ENCODE results near the gene TXNRD2.

TXNRD2 gene

DNA sequence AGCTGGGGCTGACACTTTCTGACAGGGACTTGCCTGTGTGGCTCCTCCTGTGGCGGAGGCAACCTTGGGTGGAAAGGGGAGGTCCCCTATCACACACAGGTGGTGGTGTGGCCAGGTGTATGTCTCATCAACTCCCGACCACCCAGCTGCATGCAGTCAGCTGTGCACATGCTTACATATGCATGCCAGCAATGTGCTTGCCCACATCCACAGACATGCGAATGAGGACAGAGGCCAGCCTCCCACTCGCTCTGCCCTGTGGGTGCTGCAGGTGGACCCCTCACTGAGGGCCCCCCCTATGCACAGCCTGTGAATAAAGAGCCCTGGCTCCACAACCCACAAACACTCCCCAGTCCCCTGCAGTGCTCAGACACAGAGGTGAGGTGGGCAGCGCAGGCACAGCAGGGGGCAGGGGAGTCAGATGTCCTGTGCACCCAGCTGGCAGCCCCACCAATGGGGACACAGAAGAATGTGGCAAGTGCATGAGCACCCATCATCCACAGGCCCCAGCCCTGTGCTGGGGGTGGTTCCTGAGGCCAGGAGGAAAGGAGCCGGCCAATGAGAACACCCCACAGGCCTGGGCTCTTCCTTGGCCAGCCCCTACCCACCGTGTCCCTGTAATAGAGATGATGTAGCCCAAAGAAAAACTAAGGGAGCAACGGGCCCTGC is 96.4 kb downstream of the TXNRD2 start:
- FAIRE-seq = no peak

DNA sequence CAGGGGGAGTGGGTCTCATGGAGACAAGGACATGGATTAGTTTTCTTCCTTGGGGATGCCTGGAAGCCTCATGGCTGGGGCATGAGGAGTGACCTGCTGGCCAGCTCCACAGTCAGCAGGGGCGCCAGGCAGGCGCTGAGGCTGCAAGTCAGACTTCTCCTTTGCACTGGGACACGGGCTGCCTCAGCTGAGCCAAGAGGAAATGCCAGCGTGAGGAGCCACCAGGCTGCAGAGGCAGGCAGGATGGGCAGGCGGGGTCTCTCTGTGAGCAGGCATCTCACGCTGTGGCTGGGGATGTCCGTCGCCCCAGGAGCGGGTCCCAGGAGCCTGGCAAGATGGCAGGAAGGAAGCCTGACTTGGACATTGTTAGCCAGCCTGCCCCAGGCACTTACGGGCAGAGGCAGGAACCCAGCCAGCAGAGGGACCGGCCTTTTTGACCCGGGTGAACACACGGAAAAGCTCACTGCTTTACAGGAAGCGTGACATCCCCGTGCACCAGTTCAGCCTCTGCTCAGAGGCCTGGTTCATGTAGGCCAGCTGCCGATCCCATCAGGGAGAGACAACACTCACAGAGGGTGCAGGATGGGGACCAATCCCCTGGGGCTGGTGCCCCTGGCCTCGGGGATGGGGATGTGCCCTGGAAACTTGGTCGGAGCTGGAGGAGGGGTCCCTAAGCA is 97.1 kb downstream of the TXNRD2 start:
- TF ChIP-seq, protein P1, sequence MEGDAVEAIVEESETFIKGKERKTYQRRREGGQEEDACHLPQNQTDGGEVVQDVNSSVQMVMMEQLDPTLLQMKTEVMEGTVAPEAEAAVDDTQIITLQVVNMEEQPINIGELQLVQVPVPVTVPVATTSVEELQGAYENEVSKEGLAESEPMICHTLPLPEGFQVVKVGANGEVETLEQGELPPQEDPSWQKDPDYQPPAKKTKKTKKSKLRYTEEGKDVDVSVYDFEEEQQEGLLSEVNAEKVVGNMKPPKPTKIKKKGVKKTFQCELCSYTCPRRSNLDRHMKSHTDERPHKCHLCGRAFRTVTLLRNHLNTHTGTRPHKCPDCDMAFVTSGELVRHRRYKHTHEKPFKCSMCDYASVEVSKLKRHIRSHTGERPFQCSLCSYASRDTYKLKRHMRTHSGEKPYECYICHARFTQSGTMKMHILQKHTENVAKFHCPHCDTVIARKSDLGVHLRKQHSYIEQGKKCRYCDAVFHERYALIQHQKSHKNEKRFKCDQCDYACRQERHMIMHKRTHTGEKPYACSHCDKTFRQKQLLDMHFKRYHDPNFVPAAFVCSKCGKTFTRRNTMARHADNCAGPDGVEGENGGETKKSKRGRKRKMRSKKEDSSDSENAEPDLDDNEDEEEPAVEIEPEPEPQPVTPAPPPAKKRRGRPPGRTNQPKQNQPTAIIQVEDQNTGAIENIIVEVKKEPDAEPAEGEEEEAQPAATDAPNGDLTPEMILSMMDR (IDR thresholded peaks at IDR 0.05; ENCODE audit: insufficient read depth, missing control alignments) = no peak
- DNase-seq (ENCODE audit: insufficient read length, low spot score) (no peak), FAIRE-seq (no peak)

More for the DNA sequence above, 96.4 kb downstream of the TXNRD2 start:
- TF ChIP-seq, protein P1 (IDR thresholded peaks at IDR 0.05; ENCODE audit: insufficient read depth, missing control alignments) = no peak
- DNase-seq (ENCODE audit: insufficient read length, low spot score) = no peak

DNA sequence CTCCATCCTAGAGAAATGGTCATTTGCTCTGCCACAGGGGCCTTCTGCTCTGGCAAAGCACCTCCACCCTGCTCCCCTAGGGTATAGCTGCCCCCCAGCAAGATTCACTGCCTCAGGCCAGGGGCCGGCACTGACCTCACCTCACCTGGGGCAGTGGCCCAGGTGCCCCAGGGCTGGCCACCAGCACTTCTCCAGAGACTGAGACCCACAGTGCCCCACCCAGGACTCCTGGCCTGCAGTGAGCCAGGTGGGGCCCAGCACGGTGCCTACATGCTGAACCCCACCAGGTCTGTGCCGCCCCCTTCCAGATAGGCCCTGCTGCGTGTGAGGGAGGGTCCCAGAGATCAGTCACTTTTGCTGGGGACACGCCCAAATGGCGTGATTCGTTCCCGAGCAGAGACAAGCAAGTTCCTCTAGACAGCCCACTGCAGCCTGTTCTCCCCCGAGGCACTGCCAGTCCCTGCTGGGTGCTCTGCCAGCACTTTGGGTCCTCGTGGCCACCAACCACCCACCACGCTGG is 97.7 kb downstream of the TXNRD2 start:
- no peak for DNase-seq (ENCODE audit: insufficient read length, low spot score)
- FAIRE-seq = no peak
- TF ChIP-seq, protein P1 (IDR thresholded peaks at IDR 0.05; ENCODE audit: insufficient read depth, missing control alignments) = no peak

DNA sequence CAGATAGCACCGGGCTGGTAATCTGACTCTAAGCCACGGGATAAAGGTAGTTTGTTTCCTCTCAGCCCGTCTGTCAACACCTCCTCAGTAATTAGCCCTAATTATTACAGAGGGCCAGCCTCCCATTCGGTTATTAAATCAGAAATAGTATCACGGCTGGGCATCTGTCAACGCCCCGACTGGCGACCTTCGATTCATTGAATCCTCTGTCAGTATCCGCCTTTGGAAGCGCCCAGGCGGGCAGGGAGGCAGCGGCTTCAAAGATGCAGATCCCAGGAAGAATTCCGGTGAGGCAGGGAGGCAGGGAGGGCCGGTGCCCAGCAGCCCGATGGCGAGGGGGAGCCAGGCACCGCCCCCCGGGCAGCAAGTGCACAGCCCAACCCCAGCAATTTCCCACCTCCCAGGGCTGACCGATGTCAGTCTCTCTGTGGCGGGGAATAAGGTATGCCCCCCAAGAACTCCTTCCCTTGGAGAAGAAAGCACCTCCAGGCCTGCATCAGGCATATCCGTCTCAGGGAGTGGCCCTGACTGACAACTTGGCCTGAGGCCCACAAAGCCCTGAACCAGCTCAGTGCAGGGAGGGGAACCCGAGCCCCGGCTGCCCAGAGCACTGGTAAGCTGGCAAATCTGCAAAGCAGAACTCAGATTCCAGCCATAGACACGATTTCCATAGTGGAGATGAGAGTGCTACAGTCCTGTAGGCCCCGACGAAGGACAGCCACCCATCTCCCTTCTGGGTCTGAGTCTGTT is 98.3 kb downstream of the TXNRD2 start:
- TF ChIP-seq, protein P1 (IDR thresholded peaks at IDR 0.05; ENCODE audit: insufficient read depth, missing control alignments) = no peak
- DNase-seq (ENCODE audit: insufficient read length, low spot score) = peak; percentile 61
- FAIRE-seq = peak; percentile 29

DNA sequence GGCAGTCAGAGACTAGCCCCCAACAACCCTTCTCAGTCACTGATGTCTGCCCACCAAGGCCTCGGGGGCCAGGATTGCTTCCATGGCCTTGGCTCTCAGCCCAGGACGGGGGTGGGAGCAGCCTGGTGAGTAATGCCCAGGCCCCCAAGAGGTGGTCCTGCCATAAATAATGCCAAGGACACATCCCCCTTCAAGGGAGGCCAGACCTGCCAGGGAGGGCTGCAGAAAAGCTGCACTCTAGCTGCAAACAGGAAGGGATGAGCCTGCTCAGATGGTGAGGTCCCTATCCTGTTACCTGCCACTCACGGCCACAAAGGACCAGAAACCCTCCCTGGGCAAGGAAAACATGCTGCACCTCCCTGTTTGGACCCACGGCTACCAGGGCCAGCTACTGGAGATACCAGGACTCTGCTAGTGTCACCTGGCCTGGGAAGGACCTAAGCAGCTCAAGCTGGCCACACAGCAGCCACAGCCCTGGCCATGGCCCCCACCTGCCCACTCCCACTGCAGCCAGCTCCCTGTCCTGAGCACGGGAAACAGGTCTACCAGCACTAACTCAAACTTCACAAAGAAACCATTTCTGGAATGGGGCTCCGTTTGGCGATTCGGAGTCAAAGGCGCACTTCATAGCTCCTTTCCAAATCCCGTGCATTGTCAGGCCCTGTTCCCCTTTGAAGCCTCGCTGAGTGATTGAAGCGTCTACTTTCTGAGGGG is 99.1 kb downstream of the TXNRD2 start:
- FAIRE-seq (peak; percentile 16), DNase-seq (ENCODE audit: insufficient read length, low spot score) (no peak)
- TF ChIP-seq, protein P1 (IDR thresholded peaks at IDR 0.05; ENCODE audit: insufficient read depth, missing control alignments) = no peak

DNA sequence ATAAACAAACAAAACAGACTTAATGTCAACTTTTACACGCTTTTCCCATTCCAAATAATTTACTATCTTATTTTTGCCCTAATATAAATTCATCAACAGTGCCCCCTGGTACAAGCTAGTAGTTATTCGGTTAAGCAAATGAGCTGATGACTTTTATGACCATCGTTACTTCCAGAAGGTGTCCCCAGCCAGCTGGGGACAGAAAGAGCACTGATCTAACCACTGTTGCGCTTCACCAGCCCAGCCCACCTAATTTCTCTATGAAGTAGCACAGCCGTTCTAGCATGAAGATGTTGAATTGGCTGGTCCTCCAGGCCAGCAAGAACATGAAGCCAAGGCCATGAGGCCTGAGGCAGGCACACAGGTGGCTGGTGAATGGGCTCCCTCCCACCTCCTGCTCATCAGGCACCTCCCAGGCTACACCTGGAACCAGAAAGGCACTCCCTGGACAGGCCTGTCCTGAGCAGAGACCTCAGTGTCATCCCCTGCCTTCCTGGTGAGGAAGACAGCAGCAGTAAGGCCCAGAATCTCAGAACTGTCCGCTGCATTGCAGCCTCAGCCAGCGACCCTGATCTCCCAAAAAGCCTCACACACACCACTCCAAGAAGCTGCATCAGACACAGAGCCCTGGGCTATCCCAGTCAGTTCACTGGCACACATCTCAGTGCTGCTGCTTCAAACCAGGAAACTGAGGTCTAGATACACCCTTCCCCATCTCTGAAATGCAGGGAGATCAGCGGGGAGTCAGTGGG is 99.8 kb downstream of the TXNRD2 start:
- TF ChIP-seq, protein P1 (IDR thresholded peaks at IDR 0.05; ENCODE audit: insufficient read depth, missing control alignments) = no peak
- FAIRE-seq = no peak
- DNase-seq (ENCODE audit: insufficient read length, low spot score) = no peak
